Measurements from ENCODE around the gene MLEC. TPM values are rescaled to one million over a fixed set of nuclear protein-coding genes. Genes with fewer than 3 reads are reported as not detected.

Gene MLEC
- 82.2 and 82.5 TPM in 2 replicates for total RNA-seq

GRCh38 chr12:120686690-120687577 is at the start of gene MLEC:
TSS of gene MLEC (plus strand) at chr12:120687149. CDS start at chr12:120687297, 148 bp downstream.

GRCh38 chr12:120639771-120640721 is 46.9 kb upstream of the MLEC start, which contains the start of gene CABP1:
TSS of gene CABP1 (plus strand) at chr12:120640626. CDS start at chr12:120640686, 60 bp downstream.

GRCh38 chr12:120710031-120710804 is 23.3 kb downstream of the MLEC start, which contains the start of gene UNC119B:
TSS of gene UNC119B (plus strand) at chr12:120710458. CDS start at chr12:120710475, 17 bp downstream.

GRCh38 chr12:120725659-120726509 is 38.9 kb downstream of the MLEC start, which contains the start of gene ACADS:
TSS of gene ACADS (plus strand) at chr12:120725826. CDS start at chr12:120725886, 60 bp downstream.

Other genes with a start within 250 kb of the MLEC start
- 374 and 634 TPM in 2 replicates for gene COX6A1, start 249.0 kb upstream of the MLEC start, total RNA-seq
- gene TRIAP1, start 240.8 kb upstream of the MLEC start, total RNA-seq, result 56.4 and 58.5 TPM in 2 replicates
- gene GATC, start 240.7 kb upstream of the MLEC start, total RNA-seq, result 21.1 and 24.5 TPM in 2 replicates
- 337 and 355 TPM in 2 replicates for gene SRSF9, start 217.4 kb upstream of the MLEC start, total RNA-seq
- 324 and 483 TPM in 2 replicates for gene DYNLL1, start 191.0 kb upstream of the MLEC start, total RNA-seq
- gene COQ5, start 158.0 kb upstream of the MLEC start, total RNA-seq, result 34.8 and 51.8 TPM in 2 replicates
- gene RNF10, start 152.8 kb upstream of the MLEC start, total RNA-seq, result 67.5 and 107 TPM in 2 replicates
- gene POP5, start 105.7 kb upstream of the MLEC start, total RNA-seq, result 48.3 and 58.1 TPM in 2 replicates
- not detected in 2 replicates for gene CABP1, start 46.5 kb upstream of the MLEC start, total RNA-seq
- gene UNC119B, start 23.3 kb downstream of the MLEC start, total RNA-seq, result 20.1 and 27.7 TPM in 2 replicates
- gene ACADS, start 38.7 kb downstream of the MLEC start, total RNA-seq, result 13.6 and 15.2 TPM in 2 replicates
- 3.6 and 5.2 TPM in 2 replicates for gene SPPL3, start 217.2 kb downstream of the MLEC start, total RNA-seq

Measured in epithelial cell of umbilical artery (primary cell).